ENCODE data around the gene VTA1.
A peak's percentile ranks its signal among the peaks of the same experiment; 100 is the strongest.
"Not testable (repeated sequence)": the region's sequence is repeated elsewhere in the genome, so short reads cannot be mapped to it uniquely, and the experiment has no call there.

VTA1 gene

GRCh38 chr6:142146828-142147662 lies at the start of gene VTA1, which contains the start of gene NMBR:
VTA1 (plus strand) TSS chr6:142147263; CDS start chr6:142147288, 25 bp downstream.
NMBR (minus strand) TSS chr6:142147122; CDS start chr6:142088658, 58,464 bp downstream.
- peak; percentile 73 to 97 (median 96) for DNase-seq

GRCh38 chr6:142104820-142105219 lies 42.2 kb upstream of the VTA1 start:
- not testable (repeated sequence) for DNase-seq

- DNase-seq: not testable (repeated sequence)
Observed at GRCh38 chr6:142110820-142111219, 36.2 kb upstream of the VTA1 start.

- peak in 7 of 14 donors; percentile 0 to 11 (median 3) for DNase-seq
Observed at GRCh38 chr6:142112451-142113061, 34.5 kb upstream of the VTA1 start.

GRCh38 chr6:142117366-142117765 lies 29.7 kb upstream of the VTA1 start:
- no peak for DNase-seq

GRCh38 chr6:142118328-142118727 lies 28.7 kb upstream of the VTA1 start:
- no peak for DNase-seq

- no peak for DNase-seq
Observed at GRCh38 chr6:142118925-142119324, 28.1 kb upstream of the VTA1 start.

GRCh38 chr6:142121342-142121741 lies 25.7 kb upstream of the VTA1 start:
- DNase-seq: no peak

- no peak for DNase-seq
Observed at GRCh38 chr6:142130814-142131213, 16.2 kb upstream of the VTA1 start.

- no peak for DNase-seq
Observed at GRCh38 chr6:142132625-142133024, 14.4 kb upstream of the VTA1 start, which contains the start of gene GJE1. GJE1 (plus strand) TSS chr6:142132925; CDS start chr6:142133159, 234 bp downstream.

- DNase-seq: no peak
Observed at GRCh38 chr6:142138876-142139275, 8.2 kb upstream of the VTA1 start.

- DNase-seq: not testable (repeated sequence)
Observed at GRCh38 chr6:142141531-142141930, 5.5 kb upstream of the VTA1 start.

- DNase-seq: no peak
Observed at GRCh38 chr6:142152746-142153145, 5.7 kb downstream of the VTA1 start.

GRCh38 chr6:142153196-142153595 lies 6.1 kb downstream of the VTA1 start:
- no peak for DNase-seq

GRCh38 chr6:142154336-142154735 lies 7.3 kb downstream of the VTA1 start:
- no peak for DNase-seq

GRCh38 chr6:142155091-142155490 lies 8.0 kb downstream of the VTA1 start:
- no peak for DNase-seq

GRCh38 chr6:142155895-142156757 lies 9.1 kb downstream of the VTA1 start:
- DNase-seq: no peak

- DNase-seq: not testable (repeated sequence)
Observed at GRCh38 chr6:142156758-142157068, 9.7 kb downstream of the VTA1 start.

GRCh38 chr6:142162780-142163179 lies 15.7 kb downstream of the VTA1 start:
- no peak for DNase-seq

- no peak for DNase-seq
Observed at GRCh38 chr6:142165227-142165626, 18.2 kb downstream of the VTA1 start.

GRCh38 chr6:142167071-142167470 lies 20.0 kb downstream of the VTA1 start:
- DNase-seq: no peak

- no peak for DNase-seq
Observed at GRCh38 chr6:142167486-142167885, 20.4 kb downstream of the VTA1 start.

GRCh38 chr6:142171351-142171750 lies 24.3 kb downstream of the VTA1 start:
- no peak for DNase-seq
